IPS-18a (cell line): ENCODE measurements around the gene STAT5A.
A peak's percentile ranks its signal among the peaks of the same experiment; 100 is the strongest.
"Not testable (repeated sequence)": the region's sequence is repeated elsewhere in the genome, so short reads cannot be mapped to it uniquely, and the experiment has no call there.

ENCODE experiments used
- H3K27ac ChIP-seq: one replicate; pipeline ENCODE4 v1.5.1; 2013; ENCODE audit warnings: low read length
- H3K27me3 ChIP-seq: one replicate; pipeline ENCODE4 v1.6.1; 2013; ENCODE audit warnings: mild to moderate bottlenecking, low read length; ENCODE audit not compliant: control insufficient read depth, insufficient read depth
- H3K36me3 ChIP-seq: one replicate; pipeline ENCODE4 v1.6.1; 2013; ENCODE audit warnings: low read depth, low read length; ENCODE audit not compliant: control insufficient read depth
- H3K4me1 ChIP-seq: one replicate; pipeline ENCODE4 v1.6.1; 2013; ENCODE audit warnings: low read depth, low read length; ENCODE audit not compliant: control insufficient read depth
- H3K4me3 ChIP-seq: one replicate; pipeline ENCODE4 v1.5.1; 2013; ENCODE audit warnings: low read length
- H3K9ac ChIP-seq: one replicate; pipeline ENCODE4 v1.6.1; 2013; ENCODE audit warnings: mild to moderate bottlenecking, low read length, moderate library complexity
- H3K9me3 ChIP-seq: one replicate; pipeline ENCODE4 v1.6.1; 2013; ENCODE audit warnings: low read depth, low read length; ENCODE audit not compliant: control insufficient read depth

The STAT5A gene

GRCh38 chr17:42288803-42289610 is 709 bp downstream of the STAT5A start:
- Histone ChIP-seq H3K4me1 (peaks cover 7% of the 10 kb centered on the region), H3K4me3 (peak overlapping the region; percentile 55), H3K9ac (no peak overlapping the region), H3K27me3 (peaks cover 38% of the 10 kb centered on the region), H3K36me3 (no peaks in the 10 kb centered on the region), H3K27ac (no peak overlapping the region), H3K9me3 (no peaks in the 10 kb centered on the region)

GRCh38 chr17:42289611-42290181 is 1.4 kb downstream of the STAT5A start:
- peaks cover 7% of the 10 kb centered on the region for H3K4me1 ChIP-seq

GRCh38 chr17:42290577-42290976 is 2.3 kb downstream of the STAT5A start:
- Histone ChIP-seq H3K27ac (no peak overlapping the region), H3K9me3 (no peaks in the 10 kb centered on the region), H3K36me3 (no peaks in the 10 kb centered on the region), H3K4me1 (peaks cover 7% of the 10 kb centered on the region), H3K9ac (no peak overlapping the region), H3K27me3 (peaks cover 38% of the 10 kb centered on the region), H3K4me3 (no peak overlapping the region)

More at GRCh38 chr17:42289611-42290181, 1.4 kb downstream of the STAT5A start:
- no peak overlapping the region for H3K27ac ChIP-seq
- H3K27me3 ChIP-seq = peaks cover 38% of the 10 kb centered on the region
- H3K9me3 ChIP-seq = no peaks in the 10 kb centered on the region
- H3K9ac ChIP-seq = no peak overlapping the region
- H3K4me3 ChIP-seq = no peak overlapping the region
- H3K36me3 ChIP-seq = no peaks in the 10 kb centered on the region

- H3K27ac ChIP-seq = no peak overlapping the region
- H3K4me3 ChIP-seq = no peak overlapping the region
- peaks cover 7% of the 10 kb centered on the region for H3K4me1 ChIP-seq
- H3K36me3 ChIP-seq = no peaks in the 10 kb centered on the region
- H3K9me3 ChIP-seq = no peaks in the 10 kb centered on the region
- no peak overlapping the region for H3K9ac ChIP-seq
- peaks cover 38% of the 10 kb centered on the region for H3K27me3 ChIP-seq
These were observed 2.8 kb downstream of the STAT5A start for GRCh38 chr17:42291129-42291528.

GRCh38 chr17:42294469-42295398 is 6.4 kb downstream of the STAT5A start:
- Histone ChIP-seq H3K9ac (no peak overlapping the region), H3K4me1 (no peaks in the 10 kb centered on the region), H3K27ac (no peak overlapping the region), H3K4me3 (no peak overlapping the region), H3K27me3 (peaks cover 7% of the 10 kb centered on the region), H3K36me3 (no peaks in the 10 kb centered on the region), H3K9me3 (no peaks in the 10 kb centered on the region)

- H3K27me3 ChIP-seq = no peaks in the 10 kb centered on the region
- no peak overlapping the region for H3K27ac ChIP-seq
- H3K9me3 ChIP-seq = no peaks in the 10 kb centered on the region
- H3K4me1 ChIP-seq = no peaks in the 10 kb centered on the region
- no peaks in the 10 kb centered on the region for H3K36me3 ChIP-seq
- H3K4me3 ChIP-seq = no peak overlapping the region
- no peak overlapping the region for H3K9ac ChIP-seq
These were observed 7.7 kb downstream of the STAT5A start for GRCh38 chr17:42296012-42296411.

- H3K9ac ChIP-seq, H3K4me1 ChIP-seq, H3K4me3 ChIP-seq, H3K9me3 ChIP-seq, H3K36me3 ChIP-seq, H3K27ac ChIP-seq, H3K27me3 ChIP-seq: not testable (repeated sequence)
These were observed 9.5 kb downstream of the STAT5A start for GRCh38 chr17:42297775-42298174.

- H3K4me3 ChIP-seq, H3K36me3 ChIP-seq, H3K9me3 ChIP-seq, H3K27me3 ChIP-seq, H3K9ac ChIP-seq, H3K27ac ChIP-seq, H3K4me1 ChIP-seq: not testable (repeated sequence)
These were observed 11.1 kb downstream of the STAT5A start for GRCh38 chr17:42299361-42299760.

- H3K9me3 ChIP-seq, H3K9ac ChIP-seq, H3K4me3 ChIP-seq, H3K27ac ChIP-seq, H3K27me3 ChIP-seq, H3K36me3 ChIP-seq, H3K4me1 ChIP-seq: not testable (repeated sequence)
These were observed 11.6 kb downstream of the STAT5A start for GRCh38 chr17:42299913-42300312.

- H3K27ac ChIP-seq = no peak overlapping the region
- H3K36me3 ChIP-seq = no peaks in the 10 kb centered on the region
- no peak overlapping the region for H3K4me3 ChIP-seq
- no peaks in the 10 kb centered on the region for H3K4me1 ChIP-seq
- H3K9ac ChIP-seq = no peak overlapping the region
- H3K9me3 ChIP-seq = no peaks in the 10 kb centered on the region
- no peaks in the 10 kb centered on the region for H3K27me3 ChIP-seq
These were observed 12.7 kb downstream of the STAT5A start for GRCh38 chr17:42301022-42301421.

- Histone ChIP-seq H3K9me3 (no peaks in the 10 kb centered on the region), H3K27me3 (no peaks in the 10 kb centered on the region), H3K9ac (no peak overlapping the region), H3K4me1 (no peaks in the 10 kb centered on the region), H3K4me3 (no peak overlapping the region), H3K36me3 (no peaks in the 10 kb centered on the region), H3K27ac (no peak overlapping the region)
These were observed 15.4 kb downstream of the STAT5A start for GRCh38 chr17:42303694-42304093.
